GM19468 (cell line): ENCODE results near the gene CSNK2A2.

Experiments used
- ATAC-seq: cut with Tn5 transposase; IDR thresholded peaks from one replicate; pipeline ENCODE4 v1.9.1; 2021; ENCODE audit warnings: mild to moderate bottlenecking, moderate library complexity, moderate number of reproducible peaks; ENCODE audit not compliant: unreplicated experiment; ENCODE audit errors: extremely low read depth

The CSNK2A2 gene

DNA sequence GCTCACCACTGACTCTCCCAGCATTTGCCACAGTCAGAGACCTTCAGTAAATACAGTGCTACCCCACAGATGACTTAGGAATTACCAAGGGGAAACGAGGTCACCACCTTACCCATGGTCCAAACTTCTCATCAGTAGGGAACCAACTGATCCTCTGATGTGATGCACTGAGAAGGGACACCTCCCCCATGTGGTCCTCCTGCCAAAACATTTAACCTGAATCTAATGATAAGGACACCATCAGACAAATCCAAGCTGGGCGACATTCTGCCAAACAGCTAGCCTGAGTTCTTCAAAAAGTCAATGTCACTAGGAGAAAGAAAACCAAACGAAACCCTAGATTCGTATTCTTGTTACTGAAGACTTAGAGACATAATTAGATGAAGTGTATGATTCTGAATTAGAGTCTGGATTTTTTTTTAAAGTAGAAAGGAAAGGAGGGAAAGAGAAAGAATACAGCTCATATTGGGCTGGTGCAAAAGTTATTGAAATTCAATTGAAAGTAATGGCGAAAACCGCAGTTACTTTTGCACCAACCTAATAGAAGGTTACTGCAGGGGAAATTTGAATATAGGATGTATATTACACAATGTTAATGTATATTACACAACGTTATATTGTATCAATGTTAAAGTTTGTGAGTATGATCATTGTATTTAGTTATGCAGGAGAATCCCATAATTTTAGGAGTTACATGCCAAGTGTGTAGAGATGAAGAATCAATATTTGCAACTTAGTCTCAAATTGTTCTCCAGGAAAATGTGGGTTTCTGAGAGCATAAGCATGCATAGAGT is 2.3 kb upstream of the CSNK2A2 start:
- no peak for ATAC-seq

DNA sequence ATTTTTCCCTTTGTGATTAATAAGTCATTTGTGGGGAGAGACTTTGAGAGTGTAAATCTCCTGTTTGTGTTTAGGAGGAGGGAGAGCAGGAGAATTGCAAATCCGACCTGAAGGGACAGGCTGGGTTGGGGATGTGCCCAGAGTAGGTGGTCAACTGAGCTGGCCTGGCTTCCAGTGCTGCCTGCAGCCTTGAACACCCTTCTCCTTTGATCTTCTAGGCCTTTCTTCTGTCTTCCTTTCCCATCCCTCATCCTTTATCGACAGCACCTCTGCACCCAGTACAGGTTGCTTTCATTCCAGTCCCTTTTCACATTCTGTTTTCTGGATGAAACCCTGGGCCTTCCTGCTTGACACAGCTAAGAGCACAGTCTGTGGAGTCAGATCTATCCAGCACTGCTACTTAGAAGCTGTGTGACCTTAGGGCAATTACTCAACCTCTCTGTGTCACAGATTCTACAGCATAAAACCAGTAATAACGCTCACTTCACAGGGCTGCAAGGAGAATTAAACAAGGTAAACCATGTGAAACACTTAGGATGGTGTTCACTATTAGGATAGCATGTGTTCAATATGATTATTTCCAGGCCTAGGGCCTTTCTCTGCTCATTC is 1.0 kb upstream of the CSNK2A2 start:
- no peak for ATAC-seq

DNA sequence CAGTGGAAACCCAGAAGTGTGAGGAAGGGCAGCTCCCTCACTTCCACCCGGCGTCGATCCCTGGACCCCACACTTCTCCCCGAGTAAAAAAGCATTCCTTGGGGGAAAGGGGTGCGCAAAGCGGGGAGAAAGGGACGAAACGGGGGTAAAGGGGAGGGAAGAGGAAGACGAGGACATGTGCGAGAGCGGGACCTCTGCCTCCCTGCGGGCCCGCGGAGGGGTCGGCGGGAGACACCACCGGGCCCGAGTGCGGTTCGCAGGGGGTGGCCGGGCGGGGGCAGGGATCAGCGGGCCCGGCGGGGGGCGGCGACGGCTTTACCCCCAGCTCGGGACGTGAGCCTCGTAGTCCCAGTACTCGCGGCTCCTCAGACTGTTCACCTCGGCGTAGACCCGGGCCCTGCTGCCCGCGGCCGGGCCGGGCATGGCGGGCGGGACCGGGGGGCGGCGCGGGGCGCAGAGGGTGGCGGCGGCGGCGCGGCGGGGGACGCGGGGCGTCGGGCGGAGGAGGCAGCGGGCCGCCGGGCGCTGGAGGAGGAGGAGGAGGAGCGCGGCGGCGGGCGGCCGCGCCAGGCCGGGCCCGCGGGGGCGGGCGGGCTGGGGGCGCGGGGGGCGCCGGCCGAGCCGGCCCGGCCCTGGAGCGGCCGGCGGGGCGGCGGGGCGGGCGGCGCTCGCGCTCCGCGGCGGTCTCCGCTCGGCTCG is 443 bp downstream of the CSNK2A2 start:
- ATAC-seq: no peak

DNA sequence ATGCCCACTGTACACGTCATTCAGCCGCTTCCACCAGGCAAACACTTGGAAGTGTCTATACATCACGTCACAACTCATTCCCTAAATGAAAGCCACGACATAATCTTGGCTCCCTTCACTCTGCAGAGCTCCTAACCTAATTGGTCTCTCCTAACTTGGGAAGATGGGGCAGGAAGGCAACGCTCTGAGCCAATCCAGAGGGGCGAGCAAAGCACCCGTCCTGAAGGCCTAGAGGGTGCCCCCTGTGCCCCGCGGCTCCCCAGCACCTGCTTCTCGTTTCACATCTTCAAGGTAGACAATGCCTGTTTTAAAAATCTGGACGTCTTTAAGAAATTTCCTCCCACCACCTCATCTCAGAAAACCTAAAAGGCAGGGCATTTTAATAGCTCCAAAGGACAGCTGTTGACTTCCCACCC is 1.0 kb downstream of the CSNK2A2 start:
- ATAC-seq: no peak

DNA sequence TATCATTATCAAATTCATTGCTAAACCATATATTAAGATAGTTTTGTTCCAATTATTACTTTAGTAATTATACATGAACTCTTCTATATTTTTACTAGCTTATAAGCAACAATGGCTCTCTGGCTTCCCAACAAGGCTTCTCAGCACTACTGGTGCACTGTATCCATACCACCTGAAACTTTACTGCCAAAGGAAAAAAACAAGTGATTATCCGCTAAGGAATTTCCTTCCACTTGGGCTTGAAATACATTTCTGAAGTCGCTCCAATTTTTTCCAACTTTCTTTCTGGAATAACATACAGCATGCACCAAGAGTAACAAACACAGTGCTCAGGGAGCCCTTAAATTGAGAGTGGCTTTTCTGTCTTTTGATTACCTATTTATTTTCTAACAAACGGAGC is 2.1 kb downstream of the CSNK2A2 start:
- ATAC-seq: no peak

DNA sequence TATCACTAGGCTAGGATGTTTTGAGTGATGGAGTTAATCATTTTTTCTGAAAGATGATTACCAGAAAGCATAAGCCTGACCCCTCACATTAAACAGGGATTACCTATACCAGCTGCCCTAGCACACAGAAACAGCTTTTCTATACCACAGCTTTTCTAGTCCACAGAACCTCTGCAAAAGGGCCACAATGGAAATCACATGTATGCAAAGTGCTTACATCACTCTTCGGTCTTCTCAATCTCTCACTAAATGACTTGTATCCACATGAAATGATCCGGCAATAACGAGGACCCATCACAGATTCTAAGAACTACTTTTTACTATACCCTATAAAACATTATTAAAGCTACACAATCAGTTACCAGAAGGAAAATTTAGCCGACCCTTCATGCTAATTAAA is 2.6 kb downstream of the CSNK2A2 start:
- ATAC-seq: no peak

DNA sequence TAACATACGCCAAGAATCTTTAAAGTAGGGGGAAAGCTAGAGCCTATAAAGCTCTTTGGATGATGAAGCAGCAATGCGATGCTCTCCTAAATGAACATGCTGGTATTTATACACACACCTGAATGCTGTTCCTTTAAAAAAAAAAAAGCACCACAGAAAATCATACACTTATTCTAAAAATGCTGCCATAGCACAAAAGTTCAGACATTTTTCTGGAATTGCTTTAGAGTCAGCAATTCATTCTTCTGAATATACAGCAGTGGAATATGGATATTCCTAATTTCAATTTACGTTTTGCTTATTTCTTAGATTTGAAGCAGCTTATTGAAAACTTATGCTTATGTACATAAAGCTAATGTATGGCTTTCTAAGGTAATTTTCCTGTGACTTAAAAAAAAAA is 3.1 kb downstream of the CSNK2A2 start:
- no peak for ATAC-seq

DNA sequence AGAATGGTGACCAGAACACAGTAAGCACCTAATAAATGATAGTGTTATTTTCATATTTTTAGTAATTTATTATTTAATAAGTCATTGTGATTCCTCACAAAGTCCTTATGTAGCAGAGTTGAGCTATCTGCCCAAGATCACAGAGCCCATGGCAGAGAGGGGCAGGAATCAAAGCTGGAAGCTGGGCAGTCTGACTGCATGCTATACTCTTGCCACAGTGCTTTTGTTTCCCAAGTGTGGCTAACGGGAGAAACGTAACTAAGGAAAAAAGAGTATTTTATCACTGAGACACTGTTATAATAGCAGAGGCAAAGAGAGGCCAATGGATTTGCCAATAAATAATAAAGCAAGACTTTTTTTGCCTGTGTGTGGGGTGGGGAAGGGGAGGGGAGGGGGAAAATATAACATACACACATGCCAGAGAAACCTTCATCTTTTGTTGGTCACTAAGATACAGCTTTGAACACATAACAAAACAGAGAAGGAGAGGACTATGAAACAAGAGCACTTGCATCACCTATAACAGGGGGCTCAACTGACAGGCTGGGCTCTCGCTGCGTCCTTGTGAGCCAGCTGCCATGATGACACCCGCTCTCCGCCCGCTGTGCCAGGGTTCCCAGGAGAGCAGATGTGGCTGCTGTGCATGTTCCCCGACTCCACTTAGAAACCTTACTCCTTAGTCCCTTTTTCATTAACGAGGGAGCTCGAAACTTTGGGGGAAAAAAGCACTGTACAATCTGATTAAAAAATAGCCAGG is 10.1 kb downstream of the CSNK2A2 start:
- ATAC-seq: no peak

DNA sequence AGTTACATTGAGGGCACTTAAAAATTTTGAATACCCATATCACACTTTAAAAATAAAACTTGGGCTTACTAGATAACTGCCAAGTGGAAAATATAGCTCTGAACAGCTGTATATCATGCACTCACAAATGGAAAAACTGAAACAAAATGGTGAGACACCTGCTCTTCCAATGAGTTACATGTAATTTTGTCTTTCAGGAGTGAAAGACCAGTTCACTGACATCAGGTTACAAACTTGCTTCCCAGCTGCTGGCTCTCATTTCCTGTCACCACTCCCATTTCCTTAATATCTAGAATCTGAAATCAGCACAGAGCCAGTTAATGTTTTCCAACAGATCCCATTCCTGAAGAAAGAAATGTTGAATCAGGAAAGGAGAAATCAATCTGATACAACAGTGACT is 10.8 kb downstream of the CSNK2A2 start:
- no peak for ATAC-seq

DNA sequence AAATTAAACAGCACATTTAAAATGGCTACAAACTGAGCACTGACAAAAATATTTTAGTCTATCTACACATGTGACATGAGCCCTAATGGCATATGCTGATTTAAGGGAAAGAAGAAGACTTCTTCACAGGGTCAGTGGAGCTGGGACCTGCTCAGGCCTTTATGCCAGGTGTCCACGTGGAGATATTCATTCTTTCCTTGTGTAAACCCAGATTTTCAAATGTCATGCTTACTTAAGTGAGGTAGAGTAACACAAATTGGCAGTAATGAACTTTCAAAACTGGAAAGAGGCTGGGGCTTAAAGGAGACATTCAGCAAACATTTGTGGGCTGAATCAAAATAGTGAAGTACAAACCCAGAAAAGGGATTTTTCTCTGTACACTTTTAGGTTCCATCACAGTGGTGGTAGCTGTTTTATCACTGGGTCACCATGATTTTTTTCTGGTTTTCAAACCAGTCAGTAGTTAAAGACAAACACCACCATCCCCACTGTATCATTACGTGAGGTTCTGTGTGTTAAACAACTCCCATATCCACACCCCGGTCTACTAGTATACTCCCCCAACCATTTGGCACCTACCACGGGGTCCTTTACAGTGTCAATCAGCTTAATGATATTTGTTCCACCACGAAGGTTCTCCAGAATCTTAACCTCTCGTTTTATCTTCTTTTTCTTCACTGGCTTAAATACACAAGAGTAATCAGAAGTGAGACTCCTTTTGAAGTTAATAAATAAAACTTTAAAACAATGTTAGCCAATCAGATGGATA is 11.5 kb downstream of the CSNK2A2 start:
- ATAC-seq: no peak

DNA sequence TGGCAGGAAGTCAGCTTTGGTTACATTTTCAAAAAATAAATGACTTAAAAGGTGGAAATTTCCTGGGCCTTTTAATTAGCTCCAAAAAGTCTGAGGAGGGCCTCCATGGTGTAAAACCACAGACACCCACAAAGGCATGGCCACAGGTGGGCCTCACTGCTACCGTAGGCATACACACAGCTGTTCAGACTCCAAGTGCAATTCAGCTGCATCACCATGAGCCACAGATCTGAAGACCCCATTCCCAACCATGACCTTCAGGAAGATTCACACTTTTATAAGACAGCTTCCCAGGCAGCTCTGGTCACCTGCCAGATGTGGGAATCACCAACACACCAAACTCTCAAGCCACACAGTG is 20.6 kb downstream of the CSNK2A2 start:
- no peak for ATAC-seq

DNA sequence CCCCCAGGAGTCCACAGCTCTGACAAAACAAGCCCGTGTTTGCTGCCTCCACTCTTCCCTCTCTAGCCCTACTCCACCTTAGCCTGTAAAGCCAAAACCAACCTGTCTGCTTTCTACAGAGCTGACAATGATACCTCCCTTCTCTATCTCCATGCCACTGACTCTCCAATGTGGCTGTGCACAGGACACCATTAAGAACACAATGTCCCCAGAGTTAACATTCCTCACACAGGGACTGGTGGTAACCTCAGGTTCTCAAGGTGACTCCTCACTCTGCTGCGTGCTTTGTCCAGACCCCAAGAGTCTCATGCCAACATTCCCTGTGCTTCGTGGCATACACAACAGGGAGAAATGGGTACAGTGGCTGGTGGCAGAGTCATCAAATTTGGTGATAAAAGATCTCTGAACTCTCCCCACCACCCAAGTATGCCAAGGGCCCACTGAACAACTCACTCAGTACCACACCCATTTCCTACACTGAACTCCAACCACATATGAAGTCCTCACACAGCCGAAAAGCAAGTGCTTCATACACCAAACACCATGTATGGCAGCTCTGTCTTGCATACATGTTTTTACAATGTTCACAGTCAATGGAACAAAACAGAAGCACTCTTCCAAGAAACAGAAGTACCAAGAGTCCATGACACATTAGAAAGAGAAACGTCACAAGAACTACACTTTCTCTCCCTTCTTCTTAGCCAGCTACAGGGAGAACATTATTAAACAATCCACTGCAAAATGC is 21.1 kb downstream of the CSNK2A2 start:
- ATAC-seq: no peak

DNA sequence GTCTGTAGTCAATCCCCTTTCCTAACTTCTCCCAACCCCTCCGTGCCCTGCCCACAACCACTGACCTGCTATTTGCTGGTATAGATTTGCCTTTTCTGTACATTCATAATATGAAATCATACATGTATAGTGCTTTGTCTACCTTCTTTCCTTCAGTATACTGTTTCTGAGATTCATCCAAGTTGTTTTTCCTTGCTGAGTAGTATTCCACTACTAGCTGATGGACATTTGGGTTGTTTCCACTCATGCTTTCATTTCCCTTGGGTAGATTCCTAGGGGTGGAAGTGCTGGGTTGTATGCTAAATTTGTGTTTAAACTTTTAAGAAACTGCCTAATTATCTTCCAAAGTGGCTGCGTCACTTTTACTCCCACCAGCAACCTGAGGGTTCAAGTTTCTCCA is 27.7 kb downstream of the CSNK2A2 start:
- no peak for ATAC-seq

DNA sequence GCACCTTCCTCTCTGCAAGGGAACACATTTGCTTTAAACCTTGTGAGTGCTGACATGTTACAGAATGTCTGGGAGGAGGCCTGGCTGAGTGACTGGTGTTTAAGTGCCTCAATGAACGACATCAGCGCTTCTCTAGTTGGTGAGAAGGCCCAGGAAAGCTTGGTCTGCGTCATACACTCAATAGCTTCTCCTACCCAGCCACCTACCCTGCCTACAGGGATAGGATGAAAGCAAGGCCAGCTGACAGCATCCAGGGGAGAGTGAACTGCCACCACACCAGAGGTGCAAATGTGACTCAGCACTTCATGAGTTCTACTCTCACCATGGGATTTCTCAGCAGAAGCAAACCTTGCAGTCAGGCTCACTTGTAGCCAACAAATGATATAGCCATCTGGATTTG is 37.1 kb downstream of the CSNK2A2 start:
- no peak for ATAC-seq

DNA sequence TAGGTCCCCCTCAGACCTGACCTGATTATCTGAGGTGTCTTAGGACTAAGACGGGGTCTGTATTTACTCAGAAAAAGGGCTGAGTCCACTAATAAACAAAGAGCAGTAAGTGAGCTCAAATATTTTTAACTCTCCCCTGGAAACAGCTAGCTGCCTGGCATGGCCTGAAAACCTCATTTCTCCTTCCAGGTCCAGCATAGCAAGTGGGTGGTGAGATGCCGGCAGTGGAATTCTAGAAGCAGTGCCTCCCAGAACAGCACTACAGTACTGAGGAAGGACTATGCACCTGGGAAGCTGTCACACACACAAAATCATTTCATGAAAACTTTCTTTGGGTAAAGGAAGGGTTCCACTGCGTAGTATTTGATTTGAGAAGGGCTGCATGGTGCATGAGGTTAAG is 39.2 kb downstream of the CSNK2A2 start:
- ATAC-seq: no peak

DNA sequence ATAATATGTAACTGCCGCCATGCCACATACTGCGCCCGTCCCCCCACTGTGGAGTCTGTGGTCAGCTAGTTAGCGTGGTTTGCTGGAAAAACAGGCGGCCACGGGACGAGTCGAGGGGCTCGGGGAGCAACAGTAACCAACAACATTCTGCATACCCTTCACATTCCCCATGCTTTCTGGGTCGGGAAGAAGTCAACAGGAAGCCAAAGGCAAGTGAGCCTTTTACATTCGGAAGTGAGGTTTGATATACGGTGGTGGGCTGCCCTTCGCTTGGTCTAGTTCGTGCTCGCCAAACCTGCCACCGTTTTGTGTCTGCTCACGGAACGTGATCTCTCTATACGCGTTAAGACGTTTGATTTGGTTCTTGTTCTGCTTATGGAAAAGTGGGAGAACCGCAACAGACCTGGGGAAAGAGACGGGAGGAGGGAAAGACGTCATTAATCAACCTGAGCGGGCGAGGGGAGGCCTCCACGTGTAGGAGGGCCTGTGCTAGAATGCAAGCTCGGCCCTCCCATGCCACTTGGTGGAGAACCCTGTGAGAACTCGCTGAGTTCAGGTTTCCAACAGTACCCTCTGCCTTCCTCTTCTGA is 39.9 kb downstream of the CSNK2A2 start:
- ATAC-seq: no peak

DNA sequence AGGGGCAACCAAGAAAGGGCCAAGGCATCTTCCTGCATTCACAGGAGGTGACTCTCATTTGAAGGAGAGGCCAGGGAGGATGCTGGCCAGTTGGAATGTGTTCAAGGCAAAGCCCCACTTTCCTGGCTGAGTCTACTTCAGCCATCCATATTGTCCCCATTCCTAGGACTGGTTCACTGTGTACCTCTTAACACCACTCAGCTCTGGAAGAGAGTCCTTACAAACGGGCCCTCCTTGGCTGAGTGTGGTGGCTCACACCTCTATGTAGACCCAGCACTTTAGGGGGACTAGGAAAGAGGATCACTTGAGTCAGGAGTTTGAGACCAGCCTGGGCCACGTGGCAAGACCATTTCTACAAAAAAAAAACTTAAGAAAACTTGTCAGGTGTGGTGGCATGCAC is 40.7 kb downstream of the CSNK2A2 start:
- no peak for ATAC-seq

DNA sequence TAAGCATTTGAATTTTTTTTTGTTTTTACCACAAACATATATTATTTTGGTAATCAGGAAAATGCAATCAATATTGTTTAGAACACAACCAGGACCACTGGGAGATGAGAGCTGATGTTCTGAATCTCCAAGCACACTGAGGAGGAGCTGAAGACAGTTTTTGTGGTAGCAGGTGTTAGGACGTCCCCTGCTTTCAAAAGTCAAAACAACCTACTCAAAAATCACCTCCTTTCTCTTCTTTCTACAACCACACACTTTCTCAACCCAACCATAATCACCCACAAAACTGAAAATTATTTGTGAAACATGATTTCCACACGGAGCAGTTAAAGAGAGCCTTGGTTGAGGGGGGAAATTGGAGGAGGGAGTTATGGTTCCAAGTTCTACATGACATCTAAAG is 42.1 kb downstream of the CSNK2A2 start:
- ATAC-seq: no peak

DNA sequence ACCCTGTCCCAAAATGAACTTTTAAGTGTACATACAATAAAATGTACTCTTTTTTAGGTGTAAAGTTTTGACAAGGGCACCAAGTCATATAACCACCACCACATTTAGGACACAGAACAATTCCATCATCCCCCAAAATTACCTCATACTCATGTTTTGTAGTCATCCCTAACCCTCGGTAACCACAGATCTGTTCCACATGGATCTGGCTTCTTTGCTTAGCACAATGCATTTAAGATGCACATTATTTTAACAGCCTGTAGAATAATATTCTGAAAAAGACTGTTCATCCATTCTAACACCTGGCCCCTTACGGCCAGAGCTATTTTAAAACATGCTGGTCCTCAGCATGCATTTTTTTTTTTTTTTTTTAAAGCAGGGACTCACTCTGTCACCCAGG is 43.6 kb downstream of the CSNK2A2 start:
- ATAC-seq: no peak
